HK-2 (cell line): ENCODE data around the gene PLEKHA6.
"Not testable (repeated sequence)": the region's sequence is repeated elsewhere in the genome, so short reads cannot be mapped to it uniquely, and the experiment has no call there.

Source experiments
- DNase-seq: peaks from one replicate; pipeline ENCODE4 v3.0.0-alpha.2; 2018; ENCODE audit not compliant: unreplicated experiment

The PLEKHA6 gene

DNA sequence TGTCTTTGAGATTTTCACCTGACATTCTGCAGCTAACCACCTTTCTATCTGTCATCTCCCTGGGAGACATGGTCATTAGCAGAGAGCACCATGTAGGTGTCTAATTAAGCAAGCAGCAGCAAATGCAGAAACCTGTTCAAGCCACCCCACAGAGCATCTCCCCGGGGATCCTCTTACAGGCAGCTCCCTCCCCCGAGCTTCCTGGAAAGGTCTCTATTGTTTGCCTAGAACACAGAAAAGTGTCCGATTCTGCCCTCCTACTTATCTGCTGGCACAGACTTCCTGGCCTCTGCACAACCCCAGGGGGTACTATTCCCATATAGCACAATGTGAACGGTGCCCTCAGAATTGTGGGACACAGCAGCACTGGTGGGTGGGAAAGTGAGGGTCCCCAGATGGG lies 46.1 kb downstream of the PLEKHA6 start:
- DNase-seq = no peak

DNA sequence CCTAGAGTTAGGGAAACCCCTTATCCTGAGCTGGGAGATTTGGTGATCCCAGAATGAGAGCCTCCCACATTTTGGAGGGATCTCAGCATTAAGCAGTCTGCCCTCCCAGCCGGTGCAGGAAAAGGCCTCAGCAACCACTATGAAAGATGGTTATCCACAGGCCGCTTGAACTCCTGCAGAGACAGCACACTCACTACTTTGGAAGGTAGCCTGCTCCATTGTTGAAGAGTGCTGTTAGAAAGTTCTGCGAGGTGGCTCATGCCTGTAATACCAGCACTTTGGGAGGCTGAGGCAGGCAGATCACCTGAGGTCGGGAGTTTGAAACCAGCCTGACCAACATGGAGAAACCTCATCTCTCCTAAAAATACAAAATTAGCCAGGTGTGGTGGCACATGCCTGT lies 48.8 kb downstream of the PLEKHA6 start:
- not testable (repeated sequence) for DNase-seq

DNA sequence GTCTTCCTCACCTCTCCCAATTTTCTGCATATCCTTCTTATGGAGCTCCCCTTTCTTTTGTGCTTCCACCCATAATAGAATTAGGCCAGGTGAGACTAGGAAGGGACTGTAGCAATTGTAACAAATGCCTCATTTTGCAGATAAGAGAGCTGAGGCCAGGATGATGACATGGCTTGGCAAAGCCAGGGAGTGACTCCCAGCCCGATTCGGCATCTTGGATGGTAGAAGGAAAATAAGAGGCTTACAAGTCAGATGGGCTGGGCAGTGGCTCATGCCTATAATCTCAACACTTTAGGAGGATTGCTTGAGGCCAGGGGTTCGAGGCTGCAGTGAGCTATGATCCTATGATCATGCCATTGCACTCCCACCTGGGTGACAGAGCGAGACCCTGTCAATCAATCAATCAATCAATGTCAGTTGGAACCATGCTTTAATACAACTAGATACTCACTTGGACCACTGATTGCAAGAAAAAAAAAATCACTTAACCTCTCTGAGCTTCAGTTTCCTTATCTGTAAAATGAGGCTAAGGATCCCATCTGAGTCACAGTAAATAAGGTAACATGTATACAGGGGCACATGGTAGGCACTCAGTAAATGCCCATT lies 51.6 kb downstream of the PLEKHA6 start:
- no peak for DNase-seq

DNA sequence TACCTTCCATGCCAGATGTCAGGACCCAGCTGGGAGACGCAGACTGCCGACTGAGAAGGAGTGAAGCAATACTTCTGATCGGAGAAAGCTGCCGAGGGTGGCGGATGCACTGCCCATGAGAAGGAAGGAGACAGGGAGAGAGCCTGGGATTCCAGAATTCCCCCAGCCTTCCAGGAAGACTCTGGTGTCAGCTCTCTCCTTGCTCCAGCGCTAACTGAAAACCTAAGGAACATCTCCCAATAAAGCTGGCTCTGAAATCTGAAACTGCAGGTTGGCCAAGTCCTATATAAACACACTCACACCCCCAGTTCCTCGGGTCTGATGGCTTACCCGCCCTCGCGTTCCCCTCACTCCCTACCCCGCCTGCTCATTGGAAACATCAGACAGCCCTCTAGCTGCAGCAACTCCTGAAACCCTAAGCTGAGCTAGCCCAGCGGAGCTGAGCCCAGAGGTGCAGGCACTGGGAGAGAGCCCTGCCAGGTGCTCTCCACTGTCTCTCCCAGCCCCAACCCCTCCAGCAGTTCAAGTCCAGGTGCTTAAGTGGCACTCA lies 52.3 kb downstream of the PLEKHA6 start:
- DNase-seq = no peak

- DNase-seq = no peak
Measured at GRCh38 chr1:204306076-204306475, 53.7 kb downstream of the PLEKHA6 start.

- DNase-seq = no peak
Measured at GRCh38 chr1:204304067-204304466, 55.7 kb downstream of the PLEKHA6 start.

GRCh38 chr1:204302769-204303168 lies 57.0 kb downstream of the PLEKHA6 start:
- no peak for DNase-seq

- DNase-seq = no peak
Measured at GRCh38 chr1:204301171-204301957, 58.4 kb downstream of the PLEKHA6 start.

GRCh38 chr1:204299814-204300365 lies 59.8 kb downstream of the PLEKHA6 start:
- DNase-seq = no peak

- DNase-seq = no peak
Measured at GRCh38 chr1:204296431-204296988, 63.2 kb downstream of the PLEKHA6 start.

- no peak for DNase-seq
Measured at GRCh38 chr1:204295671-204296070, 64.1 kb downstream of the PLEKHA6 start.

DNA sequence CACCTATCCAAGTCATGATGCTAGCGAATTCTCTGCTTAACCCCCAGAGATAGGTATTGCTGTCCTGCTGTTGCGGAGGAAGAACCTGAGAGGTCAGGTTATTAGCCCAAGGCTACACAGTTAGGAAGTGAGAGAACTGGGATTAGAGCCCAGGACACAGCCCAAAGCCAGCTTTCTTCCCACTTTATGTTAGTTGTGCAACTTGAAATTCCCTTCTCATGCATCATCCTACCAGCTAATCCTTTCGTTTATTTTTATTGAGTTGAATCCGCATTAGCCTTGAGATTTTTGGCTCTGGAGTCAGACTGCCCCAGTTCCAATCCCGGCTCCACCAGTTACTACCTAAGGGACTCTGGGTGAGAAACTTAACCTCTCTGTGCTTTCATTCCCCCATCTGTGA lies 65.4 kb downstream of the PLEKHA6 start:
- DNase-seq = no peak

GRCh38 chr1:204293605-204294337 lies 66.0 kb downstream of the PLEKHA6 start:
- DNase-seq = no peak

- no peak for DNase-seq
Measured at GRCh38 chr1:204292740-204293139, 67.0 kb downstream of the PLEKHA6 start.

DNA sequence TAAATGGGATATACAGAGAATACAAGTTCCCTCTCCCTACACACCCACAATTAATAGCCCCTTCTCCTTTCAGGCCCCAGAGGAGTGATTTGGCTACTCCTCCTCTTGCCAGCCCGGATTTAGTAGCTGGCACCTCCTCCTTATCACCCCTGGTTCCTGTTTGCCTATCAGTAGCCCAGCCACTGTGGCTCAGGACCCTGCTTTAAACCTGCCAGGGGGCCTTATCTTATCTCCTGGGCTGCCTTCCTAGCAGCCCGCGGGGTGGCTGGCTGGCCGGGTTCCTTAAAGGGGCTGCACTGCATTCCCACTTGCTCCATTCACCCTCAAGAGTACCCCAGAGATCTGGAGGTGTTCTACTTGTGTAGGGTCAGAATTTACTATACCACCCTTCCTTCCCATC lies 70.4 kb downstream of the PLEKHA6 start:
- no peak for DNase-seq

DNA sequence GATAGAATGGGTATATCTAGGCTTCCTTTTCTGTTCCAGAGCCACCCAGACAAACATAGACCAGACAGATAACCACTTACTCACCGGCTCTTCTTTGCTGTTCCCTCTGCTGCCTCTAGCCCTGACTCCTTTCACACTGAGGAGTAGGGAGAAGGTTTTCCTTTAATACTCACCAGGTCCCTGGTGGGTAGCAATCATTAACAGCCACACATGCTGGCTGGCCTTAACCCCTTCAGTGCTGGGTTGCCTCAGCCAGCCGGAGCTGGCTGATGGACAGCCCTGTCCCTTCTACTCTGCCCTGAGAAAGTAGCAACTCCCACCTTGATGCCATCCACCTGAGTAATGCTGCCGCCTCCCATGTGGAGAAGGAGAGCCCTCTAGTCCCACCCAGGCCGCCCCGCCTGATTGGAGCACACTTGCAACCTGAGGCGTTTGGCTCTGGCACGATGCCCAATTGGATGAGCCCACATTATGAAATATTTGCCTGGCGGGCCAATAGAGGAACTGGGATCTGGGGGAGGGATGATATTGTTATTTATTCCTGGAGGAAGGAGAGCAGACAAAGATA lies 71.6 kb downstream of the PLEKHA6 start:
- DNase-seq = peak; percentile 89

- peak; percentile 29 for DNase-seq
Measured at GRCh38 chr1:204287466-204287891, 72.2 kb downstream of the PLEKHA6 start.

GRCh38 chr1:204286831-204287421 lies 72.8 kb downstream of the PLEKHA6 start:
- DNase-seq = peak; percentile 25

- DNase-seq = no peak
Measured at GRCh38 chr1:204286315-204286714, 73.4 kb downstream of the PLEKHA6 start.

GRCh38 chr1:204285436-204286305 lies 74.1 kb downstream of the PLEKHA6 start:
- no peak for DNase-seq
